OCI-LY7 (cell line): Measurements from ENCODE around the gene RNF11. TPM values are rescaled to one million over a fixed set of nuclear protein-coding genes. Genes with fewer than 3 reads are reported as not detected.

Source experiments
- BruUV-seq: library from RNA; stranded (reverse); fragments of 400-500 nt; replicated peaks from 2 replicates; lab custom pipeline; 2021; lab: Mats Ljungman, UMichigan
- CTCF ChIA-PET: fragments of 300-600 bp; sonication (Branson Sonifier 250); formaldehyde crosslinking; loops from one replicate; lab custom pipeline; 2022; ENCODE audit warnings: antibody characterized with exemption; ENCODE audit not compliant: unreplicated experiment; lab: Charles Lee
- POLR2A ChIA-PET: fragments of 300-600 bp; sonication (Branson Sonifier 250); formaldehyde crosslinking; loops from one replicate; lab custom pipeline; 2022; ENCODE audit warnings: antibody characterized with exemption; lab: Charles Lee
- DNase-seq: peaks from one replicate; pipeline ENCODE4 v3.0.0-alpha.2; 2015; ENCODE audit warnings: low spot score
- H2AFZ ChIP-seq: fragments of 200-600 bp; sonication (generic), shearing (Covaris generic); 2 replicates; pipeline ENCODE4 v1.6.1; 2014; ENCODE audit warnings: mild to moderate bottlenecking, antibody characterized with exemption, low read length, moderate library complexity
- H3K27ac ChIP-seq: fragments of 200-600 bp; sonication (generic); 2 replicates; pipeline ENCODE4 v1.5.1; 2014; ENCODE audit warnings: mixed run types, low read depth, mild to moderate bottlenecking, moderate library complexity, low read length, inconsistent platforms; ENCODE audit not compliant: poor library complexity, severe bottlenecking
- H3K36me3 ChIP-seq: fragments of 200-600 bp; sonication (generic); 2 replicates; pipeline ENCODE4 v1.6.1; 2014; ENCODE audit warnings: mild to moderate bottlenecking, antibody characterized with exemption, low read length, moderate library complexity, mixed read lengths; ENCODE audit not compliant: insufficient read depth
- H3K4me1 ChIP-seq: fragments of 200-600 bp; sonication (generic); 2 replicates; pipeline ENCODE4 v1.5.1; 2014; ENCODE audit warnings: mild to moderate bottlenecking, low read length; ENCODE audit not compliant: insufficient read depth, poor library complexity, severe bottlenecking
- H3K4me2 ChIP-seq: fragments of 200-600 bp; sonication (generic); 2 replicates; pipeline ENCODE4 v1.6.1; 2014; ENCODE audit warnings: mild to moderate bottlenecking, low read length
- H3K4me3 ChIP-seq: fragments of 200-600 bp; sonication (generic); 2 replicates; pipeline ENCODE4 v1.5.1; 2014; ENCODE audit warnings: mild to moderate bottlenecking, low read depth, low read length; ENCODE audit not compliant: poor library complexity, severe bottlenecking
- H3K79me2 ChIP-seq: fragments of 200-600 bp; sonication (generic); 2 replicates; pipeline ENCODE4 v1.6.1; 2016; ENCODE audit warnings: low read depth, mild to moderate bottlenecking, low read length, moderate library complexity, mixed read lengths; ENCODE audit not compliant: insufficient read depth
- H3K9me2 ChIP-seq: fragments of 200-600 bp; sonication (generic); 2 replicates; pipeline ENCODE4 v1.6.1; 2016; ENCODE audit warnings: mild to moderate bottlenecking, low read length, mixed read lengths; ENCODE audit not compliant: insufficient read depth
- H3K9me3 ChIP-seq: fragments of 200-600 bp; sonication (generic); 2 replicates; pipeline ENCODE4 v1.6.1; 2014; ENCODE audit warnings: mild to moderate bottlenecking, mixed run types, low read length, mixed read lengths
- H4K20me1 ChIP-seq: fragments of 200-600 bp; sonication (generic); 2 replicates; pipeline ENCODE4 v1.6.1; 2014; ENCODE audit warnings: mild to moderate bottlenecking, antibody characterized with exemption, low read length, moderate library complexity, mixed read lengths; ENCODE audit not compliant: insufficient read depth
- CTCF ChIP-seq: fragments of 200-600 bp; sonication (generic); conservative IDR thresholded peaks from 2 replicates; pipeline ENCODE4 v1.5.1; 2014; ENCODE audit warnings: mild to moderate bottlenecking, antibody characterized with exemption, low read length, moderate library complexity, mixed read lengths
- EZH2phosphoT487 ChIP-seq: fragments of 200-600 bp; sonication (generic); IDR thresholded peaks from 2 replicates; pipeline ENCODE4 v1.6.1; 2018; ENCODE audit warnings: low read depth, borderline replicate concordance, mild to moderate bottlenecking, mixed run types, antibody characterized with exemption, low read length, moderate library complexity, mixed read lengths
- intact Hi-C: fragments of 100-400 bp; cut with micrococcal nuclease; formaldehyde crosslinking; loops from one replicate; pipeline ENCODE4 v1.10.0; 2022; ENCODE audit not compliant: unreplicated experiment
- total RNA-seq, 2 experiments: library from RNA; depleted of rRNA in 1 of 2; stranded (reverse); fragments of >200 nt in 1 of 2; shearing (Covaris generic) in 1 of 2; gene quantifications; 2 replicates each; pipeline ENCODE4 v1.2.3, GENCODE V29; 2014 to 2022

RNF11 gene
- total RNA-seq, 2 experiments from 2014 or later, result 1.5 to 4.8 TPM

- Histone ChIP-seq H3K36me3 (no peaks in the 10 kb centered on the region), H3K79me2 (no peaks in the 10 kb centered on the region), H2AFZ (no peak overlapping the region), H3K9me3 (no peaks in the 10 kb centered on the region), H3K4me3 (no peak overlapping the region), H3K9me2 (no peaks in the 10 kb centered on the region), H3K27ac (no peak overlapping the region), H3K4me2 (no peak overlapping the region), H4K20me1 (no peaks in the 10 kb centered on the region), H3K4me1 (no peaks in the 10 kb centered on the region)
- intact Hi-C loops, result no loop called here
- POLR2A ChIA-PET, result no interaction called here
- CTCF ChIA-PET, result no interaction called here
- no TSS peak for BruUV-seq
- no peak for TF ChIP-seq CTCF
- no peak for TF ChIP-seq EZH2phosphoT487
- no peak for DNase-seq
Measured at GRCh38 chr1:51253691-51254090, 17.6 kb downstream of the RNF11 start.

- Histone ChIP-seq H4K20me1 (no peaks in the 10 kb centered on the region), H3K27ac (no peak overlapping the region), H2AFZ (no peak overlapping the region), H3K4me3 (no peak overlapping the region), H3K36me3 (no peaks in the 10 kb centered on the region), H3K9me3 (no peaks in the 10 kb centered on the region), H3K4me1 (no peaks in the 10 kb centered on the region), H3K4me2 (no peak overlapping the region), H3K79me2 (no peaks in the 10 kb centered on the region), H3K9me2 (no peaks in the 10 kb centered on the region)
- no peak for DNase-seq
- no TSS peak for BruUV-seq
- intact Hi-C loops, result no loop called here
- POLR2A ChIA-PET, result interaction anchor here (0.5 to 0.9 kb wide), 2 partner anchors 11 to 557 kb away, joined by 3 read pairs; no protein-coding TSS in a partner anchor
- no peak for TF ChIP-seq CTCF
- TF ChIP-seq EZH2phosphoT487, result no peak
- CTCF ChIA-PET, result no interaction called here
Measured at GRCh38 chr1:51255331-51255730, 19.3 kb downstream of the RNF11 start.

DNA sequence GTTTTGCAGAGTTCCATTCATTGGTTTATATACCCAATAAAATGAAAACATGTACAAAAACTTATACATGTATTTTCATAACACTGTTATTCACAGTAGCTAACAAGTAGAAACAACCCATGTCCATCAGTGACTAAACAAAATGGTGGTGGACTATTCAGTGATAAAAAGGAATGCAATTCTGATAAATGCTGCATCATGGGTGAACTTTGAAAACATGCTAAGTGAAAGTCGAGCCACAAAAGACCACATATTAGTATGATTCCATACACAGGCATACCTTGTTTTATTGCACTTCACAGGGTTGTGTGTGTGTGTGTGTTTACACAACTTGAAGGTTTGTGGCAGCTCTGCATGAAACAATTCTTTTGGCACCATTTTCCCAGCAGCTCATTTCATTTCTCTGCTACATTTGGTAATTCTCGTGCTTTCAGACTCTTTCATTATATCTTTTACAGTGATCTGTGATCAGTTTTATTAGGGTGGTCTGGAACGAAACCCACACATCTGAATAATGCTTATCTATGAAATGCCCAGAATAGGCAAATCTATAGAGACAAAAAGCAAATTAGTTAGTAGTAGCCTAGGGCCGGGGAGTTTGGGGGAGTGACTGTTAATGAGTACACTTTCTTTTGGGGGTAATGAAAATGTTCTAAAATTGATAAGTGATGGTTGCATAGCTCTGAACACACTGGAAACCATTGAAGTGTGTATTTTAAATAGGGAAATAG lies 27.2 kb downstream of the RNF11 start:
- CTCF ChIA-PET, result no interaction called here

More for the DNA sequence above, 27.2 kb downstream of the RNF11 start:
- no peak for DNase-seq
- H3K79me2 ChIP-seq, result no peaks in the 10 kb centered on the region
- no peak overlapping the region for H3K4me2 ChIP-seq
- H3K27ac ChIP-seq, result no peak overlapping the region
- no peak overlapping the region for H2AFZ ChIP-seq
- no peaks in the 10 kb centered on the region for H3K9me3 ChIP-seq
- no peaks in the 10 kb centered on the region for H4K20me1 ChIP-seq
- H3K36me3 ChIP-seq, result no peaks in the 10 kb centered on the region
- POLR2A ChIA-PET, result no interaction called here
- H3K4me3 ChIP-seq, result no peak overlapping the region
- no peaks in the 10 kb centered on the region for H3K4me1 ChIP-seq
- intact Hi-C loops, result no loop called here
- no peaks in the 10 kb centered on the region for H3K9me2 ChIP-seq
- TF ChIP-seq CTCF, result no peak
- TF ChIP-seq EZH2phosphoT487, result no peak
- no TSS peak for BruUV-seq
